Left kidney (tissue), 2 donors: ENCODE results near the gene SLC24A5. TPM values are rescaled to one million over a fixed set of nuclear protein-coding genes. Genes with fewer than 3 reads are reported as not detected.

ENCODE experiments used
- DNase-seq: peaks from one replicate; pipeline ENCODE4 v3.0.0-alpha.2; 2013
- polyA plus RNA-seq: library from polyadenylated mRNA; unstranded; fragments of 120-200 nt; gene quantifications from one replicate; pipeline ENCODE4 v1.2.1, GENCODE V29; 2013; ENCODE audit not compliant: insufficient read length

Gene SLC24A5
- polyA plus RNA-seq, 1 donor, result 2.0 TPM

GRCh38 chr15:48109856-48110531 lies 10.8 kb upstream of the SLC24A5 start:
- DNase-seq, result no peak

- DNase-seq, result peak; percentile 40
Measured at GRCh38 chr15:48112242-48112641, 8.5 kb upstream of the SLC24A5 start.

GRCh38 chr15:48119277-48119676 lies 1.5 kb upstream of the SLC24A5 start:
- DNase-seq, result no peak

GRCh38 chr15:48121849-48122248 lies 1.1 kb downstream of the SLC24A5 start:
- DNase-seq, result no peak

- DNase-seq, result no peak
Measured at GRCh38 chr15:48126667-48127355, 6.0 kb downstream of the SLC24A5 start.

- no peak for DNase-seq
Measured at GRCh38 chr15:48131324-48131723, 10.5 kb downstream of the SLC24A5 start.

GRCh38 chr15:48132874-48133273 lies 12.1 kb downstream of the SLC24A5 start:
- no peak for DNase-seq

GRCh38 chr15:48143856-48144255 lies 23.1 kb downstream of the SLC24A5 start:
- no peak for DNase-seq

- DNase-seq, result no peak
Measured at GRCh38 chr15:48144889-48145288, 24.1 kb downstream of the SLC24A5 start.

- no peak for DNase-seq
Measured at GRCh38 chr15:48145923-48146322, 25.1 kb downstream of the SLC24A5 start.

GRCh38 chr15:48147358-48147757 lies 26.6 kb downstream of the SLC24A5 start:
- no peak for DNase-seq

GRCh38 chr15:48149858-48150257 lies 29.1 kb downstream of the SLC24A5 start:
- no peak for DNase-seq

- no peak for DNase-seq
Measured at GRCh38 chr15:48153526-48153925, 32.7 kb downstream of the SLC24A5 start.

- DNase-seq, result no peak
Measured at GRCh38 chr15:48168616-48169015, 47.8 kb downstream of the SLC24A5 start.

GRCh38 chr15:48170981-48171380 lies 50.2 kb downstream of the SLC24A5 start:
- no peak for DNase-seq

- no peak for DNase-seq
Measured at GRCh38 chr15:48175126-48175525, 54.3 kb downstream of the SLC24A5 start.

GRCh38 chr15:48176112-48176511 lies 55.3 kb downstream of the SLC24A5 start:
- no peak for DNase-seq

GRCh38 chr15:48176957-48177356 lies 56.2 kb downstream of the SLC24A5 start:
- no peak for DNase-seq

GRCh38 chr15:48177383-48177765 lies 56.6 kb downstream of the SLC24A5 start:
- DNase-seq, result peak; percentile 72

- DNase-seq, result peak; percentile 85
Measured at GRCh38 chr15:48177766-48178647, 57.2 kb downstream of the SLC24A5 start, which contains the start of gene MYEF2. Gene MYEF2, minus strand, starts transcription at chr15:48178295. Its CDS starts 58 bp downstream, at chr15:48178237.

GRCh38 chr15:48178648-48178931 lies 57.8 kb downstream of the SLC24A5 start:
- DNase-seq, result no peak

GRCh38 chr15:48182749-48183148 lies 62.0 kb downstream of the SLC24A5 start:
- no peak for DNase-seq

GRCh38 chr15:48185529-48185928 lies 64.7 kb downstream of the SLC24A5 start:
- no peak for DNase-seq
